Measurements from ENCODE around the gene HIF1A.

The HIF1A gene

DNA sequence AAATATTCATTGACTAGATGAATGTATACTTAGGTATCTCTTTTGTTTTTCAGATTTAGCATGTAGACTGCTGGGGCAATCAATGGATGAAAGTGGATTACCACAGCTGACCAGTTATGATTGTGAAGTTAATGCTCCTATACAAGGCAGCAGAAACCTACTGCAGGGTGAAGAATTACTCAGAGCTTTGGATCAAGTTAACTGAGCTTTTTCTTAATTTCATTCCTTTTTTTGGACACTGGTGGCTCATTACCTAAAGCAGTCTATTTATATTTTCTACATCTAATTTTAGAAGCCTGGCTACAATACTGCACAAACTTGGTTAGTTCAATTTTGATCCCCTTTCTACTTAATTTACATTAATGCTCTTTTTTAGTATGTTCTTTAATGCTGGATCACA is 51.6 kb downstream of the HIF1A start:
- Histone ChIP-seq H3K36me3 (ENCODE audit: control insufficient read depth in 1 of 2, insufficient read depth in 2 of 2, low read length in 2 of 2) (peaks cover 23 to 25% of the 10 kb centered on the region in 2 experiments), H3K23ac (ENCODE audit: low read length) (no peak overlapping the region), H3K4me2 (ENCODE audit: low read length) (no peak overlapping the region), H2BK12ac (ENCODE audit: low read length) (no peak overlapping the region), H3K27me3 (ENCODE audit: insufficient read depth, low read length) (no peaks in the 10 kb centered on the region), H4K91ac (ENCODE audit: low read depth, low read length) (no peak overlapping the region), H3K9ac (ENCODE audit: low read length) (no peak overlapping the region), H3K14ac (ENCODE audit: low read length) (no peak overlapping the region), H3K4me1 (ENCODE audit: control insufficient read depth in 1 of 2, insufficient read depth in 2 of 2, low read length in 2 of 2) (peaks cover 0 to 5% of the 10 kb centered on the region in 2 experiments), H3K18ac (ENCODE audit: low read length) (no peak overlapping the region), H3K79me1 (ENCODE audit: low read length) (no peaks in the 10 kb centered on the region), H3K27ac (ENCODE audit: low read depth, low read length) (no peak overlapping the region), H4K12ac (ENCODE audit: low read depth, low read length) (no peak overlapping the region), H3K4me3 (ENCODE audit: low read depth, low read length) (no peak overlapping the region), H2AFZ (ENCODE audit: insufficient read depth, low read length, poor library complexity) (no peak overlapping the region), H3K9me3 (ENCODE audit: insufficient read depth, low read depth, low read length) (no peaks in the 10 kb centered on the region), H3K79me2 (ENCODE audit: control insufficient read depth, insufficient read depth, low read length, poor library complexity) (no peaks in the 10 kb centered on the region), H4K8ac (ENCODE audit: low read depth, low read length) (no peak overlapping the region), H3K4ac (ENCODE audit: low read depth, low read length) (no peak overlapping the region), H2AK5ac (ENCODE audit: low read length) (no peak overlapping the region), H2BK5ac (ENCODE audit: low read depth, low read length, poor library complexity) (no peak overlapping the region), H2BK120ac (ENCODE audit: insufficient read depth, low read length, poor library complexity) (no peak overlapping the region)
- DNase-seq, result no peak

- H2BK120ac ChIP-seq (ENCODE audit: insufficient read depth, low read length, poor library complexity), result no peak overlapping the region
- H3K79me1 ChIP-seq (ENCODE audit: low read length), result no peaks in the 10 kb centered on the region
- H3K9me3 ChIP-seq (ENCODE audit: insufficient read depth, low read depth, low read length), result no peaks in the 10 kb centered on the region
- no peak overlapping the region for H4K8ac ChIP-seq (ENCODE audit: low read depth, low read length)
- H4K12ac ChIP-seq (ENCODE audit: low read depth, low read length), result no peak overlapping the region
- H3K23ac ChIP-seq (ENCODE audit: low read length), result no peak overlapping the region
- no peak overlapping the region for H3K4ac ChIP-seq (ENCODE audit: low read depth, low read length)
- H2AFZ ChIP-seq (ENCODE audit: insufficient read depth, low read length, poor library complexity), result no peak overlapping the region
- H3K79me2 ChIP-seq (ENCODE audit: control insufficient read depth, insufficient read depth, low read length, poor library complexity), result no peaks in the 10 kb centered on the region
- H3K4me2 ChIP-seq (ENCODE audit: low read length), result no peak overlapping the region
- no peak overlapping the region for H3K4me3 ChIP-seq (ENCODE audit: low read depth, low read length)
- no peak overlapping the region for H4K91ac ChIP-seq (ENCODE audit: low read depth, low read length)
- H3K18ac ChIP-seq (ENCODE audit: low read length), result no peak overlapping the region
- peaks cover 22 to 23% of the 10 kb centered on the region in 2 experiments for H3K36me3 ChIP-seq (ENCODE audit: control insufficient read depth in 1 of 2, insufficient read depth in 2 of 2, low read length in 2 of 2)
- DNase-seq, result no peak
- no peak overlapping the region for H3K9ac ChIP-seq (ENCODE audit: low read length)
- no peak overlapping the region for H3K14ac ChIP-seq (ENCODE audit: low read length)
- no peak overlapping the region for H2AK5ac ChIP-seq (ENCODE audit: low read length)
- H3K4me1 ChIP-seq (ENCODE audit: control insufficient read depth in 1 of 2, insufficient read depth in 2 of 2, low read length in 2 of 2), result peaks cover 0 to 5% of the 10 kb centered on the region in 2 experiments
- WGBS (ENCODE audit: extremely low coverage, insufficient coverage, insufficient read length), result no CpG with 5 or more reads among the region's 3 CpGs
- H2BK5ac ChIP-seq (ENCODE audit: low read depth, low read length, poor library complexity), result no peak overlapping the region
- no peaks in the 10 kb centered on the region for H3K27me3 ChIP-seq (ENCODE audit: insufficient read depth, low read length)
- no peak overlapping the region for H3K27ac ChIP-seq (ENCODE audit: low read depth, low read length)
- H2BK12ac ChIP-seq (ENCODE audit: low read length), result no peak overlapping the region
Measured at GRCh38 chr14:61747342-61747741, 52.0 kb downstream of the HIF1A start.

DNA sequence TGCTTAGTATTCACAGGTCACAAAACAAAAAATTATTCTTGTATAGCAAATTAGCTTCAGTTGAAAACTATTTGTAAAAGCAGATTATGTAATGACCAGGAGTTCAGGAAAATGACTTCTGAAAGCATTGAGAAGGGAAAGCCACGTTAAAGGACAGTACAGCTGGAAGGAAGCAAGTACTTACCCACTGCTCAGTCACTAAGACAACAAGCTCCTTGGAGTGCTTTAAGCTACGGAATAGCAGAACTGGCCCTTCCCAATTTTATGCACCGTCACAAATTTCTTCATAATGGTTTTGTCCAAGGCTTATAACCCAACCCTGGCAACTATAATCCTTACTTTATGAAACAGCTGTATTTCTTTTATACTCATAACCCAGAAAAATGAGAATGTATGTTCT is 54.0 kb downstream of the HIF1A start:
- Histone ChIP-seq H3K14ac (ENCODE audit: low read length) (no peak overlapping the region), H2AFZ (ENCODE audit: insufficient read depth, low read length, poor library complexity) (no peak overlapping the region), H2BK120ac (ENCODE audit: insufficient read depth, low read length, poor library complexity) (no peak overlapping the region), H3K23ac (ENCODE audit: low read length) (no peak overlapping the region), H4K91ac (ENCODE audit: low read depth, low read length) (no peak overlapping the region), H3K18ac (ENCODE audit: low read length) (no peak overlapping the region), H3K4me1 (ENCODE audit: control insufficient read depth in 1 of 2, insufficient read depth in 2 of 2, low read length in 2 of 2) (peaks cover 0 to 5% of the 10 kb centered on the region in 2 experiments), H4K8ac (ENCODE audit: low read depth, low read length) (peak overlapping the region; percentile 19), H2BK5ac (ENCODE audit: low read depth, low read length, poor library complexity) (no peak overlapping the region), H3K36me3 (ENCODE audit: control insufficient read depth in 1 of 2, insufficient read depth in 2 of 2, low read length in 2 of 2) (peaks cover 12 to 13% of the 10 kb centered on the region in 2 experiments), H3K79me1 (ENCODE audit: low read length) (no peaks in the 10 kb centered on the region), H4K12ac (ENCODE audit: low read depth, low read length) (no peak overlapping the region), H2BK12ac (ENCODE audit: low read length) (no peak overlapping the region), H3K4me2 (ENCODE audit: low read length) (no peak overlapping the region), H3K9me3 (ENCODE audit: insufficient read depth, low read depth, low read length) (no peaks in the 10 kb centered on the region), H3K79me2 (ENCODE audit: control insufficient read depth, insufficient read depth, low read length, poor library complexity) (no peaks in the 10 kb centered on the region), H3K4ac (ENCODE audit: low read depth, low read length) (no peak overlapping the region), H3K9ac (ENCODE audit: low read length) (no peak overlapping the region), H3K4me3 (ENCODE audit: low read depth, low read length) (no peak overlapping the region), H3K27ac (ENCODE audit: low read depth, low read length) (no peak overlapping the region), H2AK5ac (ENCODE audit: low read length) (no peak overlapping the region), H3K27me3 (ENCODE audit: insufficient read depth, low read length) (no peaks in the 10 kb centered on the region)
- no CpG with 5 or more reads among the region's 3 CpGs for WGBS (ENCODE audit: extremely low coverage, insufficient coverage, insufficient read length)
- DNase-seq, result no peak

GRCh38 chr14:61749867-61750266 is 54.6 kb downstream of the HIF1A start:
- no peak overlapping the region for H4K91ac ChIP-seq (ENCODE audit: low read depth, low read length)
- H3K9me3 ChIP-seq (ENCODE audit: insufficient read depth, low read depth, low read length), result no peaks in the 10 kb centered on the region
- DNase-seq, result no peak
- H2BK12ac ChIP-seq (ENCODE audit: low read length), result no peak overlapping the region
- peaks cover 11 to 12% of the 10 kb centered on the region in 2 experiments for H3K36me3 ChIP-seq (ENCODE audit: control insufficient read depth in 1 of 2, insufficient read depth in 2 of 2, low read length in 2 of 2)
- no peak overlapping the region for H3K4ac ChIP-seq (ENCODE audit: low read depth, low read length)
- H3K23ac ChIP-seq (ENCODE audit: low read length), result no peak overlapping the region
- H2BK120ac ChIP-seq (ENCODE audit: insufficient read depth, low read length, poor library complexity), result no peak overlapping the region
- H2AFZ ChIP-seq (ENCODE audit: insufficient read depth, low read length, poor library complexity), result no peak overlapping the region
- no peak overlapping the region for H2BK5ac ChIP-seq (ENCODE audit: low read depth, low read length, poor library complexity)
- H3K79me2 ChIP-seq (ENCODE audit: control insufficient read depth, insufficient read depth, low read length, poor library complexity), result no peaks in the 10 kb centered on the region
- no peak overlapping the region for H2AK5ac ChIP-seq (ENCODE audit: low read length)
- H3K4me3 ChIP-seq (ENCODE audit: low read depth, low read length), result no peak overlapping the region
- H3K4me1 ChIP-seq (ENCODE audit: control insufficient read depth in 1 of 2, insufficient read depth in 2 of 2, low read length in 2 of 2), result peaks cover 0 to 5% of the 10 kb centered on the region in 2 experiments
- no CpG with 5 or more reads among the region's 3 CpGs for WGBS (ENCODE audit: extremely low coverage, insufficient coverage, insufficient read length)
- H3K79me1 ChIP-seq (ENCODE audit: low read length), result no peaks in the 10 kb centered on the region
- H4K12ac ChIP-seq (ENCODE audit: low read depth, low read length), result no peak overlapping the region
- no peak overlapping the region for H4K8ac ChIP-seq (ENCODE audit: low read depth, low read length)
- no peak overlapping the region for H3K14ac ChIP-seq (ENCODE audit: low read length)
- no peaks in the 10 kb centered on the region for H3K27me3 ChIP-seq (ENCODE audit: insufficient read depth, low read length)
- no peak overlapping the region for H3K4me2 ChIP-seq (ENCODE audit: low read length)
- H3K18ac ChIP-seq (ENCODE audit: low read length), result no peak overlapping the region
- H3K9ac ChIP-seq (ENCODE audit: low read length), result no peak overlapping the region
- H3K27ac ChIP-seq (ENCODE audit: low read depth, low read length), result no peak overlapping the region

Measured in trophoblast cell (in vitro differentiated cells and primary cell).